Measurements from ENCODE around the gene MX1.

DNA sequence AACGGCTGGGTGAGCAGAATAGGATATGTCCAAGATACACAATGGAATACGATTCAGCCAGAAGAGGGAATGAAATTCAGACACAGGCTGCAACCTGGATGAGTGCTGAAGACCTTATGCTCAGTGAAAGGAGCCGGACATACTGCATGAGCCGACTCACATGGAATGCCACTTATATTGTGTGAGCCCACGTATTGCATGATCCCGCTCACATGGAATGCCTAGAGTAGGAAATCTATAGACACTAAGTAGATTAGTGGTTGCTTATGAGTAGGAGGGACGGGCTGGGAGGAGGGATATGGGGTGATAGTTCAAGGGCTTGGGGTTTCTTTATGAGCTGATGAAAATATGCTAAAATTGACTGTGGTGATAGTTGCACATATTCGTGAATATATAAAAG, 55.2 kb downstream of the MX1 start:
- TF ChIP-seq ZNF207 (IDR thresholded peaks at IDR 0.05; ENCODE audit: borderline replicate concordance) (no peak), SALL2 (CRISPR knock-in tag; IDR thresholded peaks at IDR 0.05) (no peak), FOXM1 (CRISPR knock-in tag; IDR thresholded peaks at IDR 0.05) (no peak), FOXJ3 (CRISPR knock-in tag; IDR thresholded peaks at IDR 0.05; ENCODE audit: borderline replicate concordance) (no peak)
- TF ChIP-seq, protein P1, sequence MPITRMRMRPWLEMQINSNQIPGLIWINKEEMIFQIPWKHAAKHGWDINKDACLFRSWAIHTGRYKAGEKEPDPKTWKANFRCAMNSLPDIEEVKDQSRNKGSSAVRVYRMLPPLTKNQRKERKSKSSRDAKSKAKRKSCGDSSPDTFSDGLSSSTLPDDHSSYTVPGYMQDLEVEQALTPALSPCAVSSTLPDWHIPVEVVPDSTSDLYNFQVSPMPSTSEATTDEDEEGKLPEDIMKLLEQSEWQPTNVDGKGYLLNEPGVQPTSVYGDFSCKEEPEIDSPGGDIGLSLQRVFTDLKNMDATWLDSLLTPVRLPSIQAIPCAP (CRISPR knock-in tag; IDR thresholded peaks at IDR 0.05; ENCODE audit: low read depth), result no peak

Measured in HepG2 (cell line).